ENCODE results near the gene ZNF622. TPM values are rescaled to one million over a fixed set of nuclear protein-coding genes. Genes with fewer than 3 reads are reported as not detected.
"Not testable (repeated sequence)": the region's sequence is repeated elsewhere in the genome, so short reads cannot be mapped to it uniquely, and the experiment has no call there.

ZNF622 gene
- total RNA-seq, 1 donor from 2014 or later, result 32.6 TPM

GRCh38 chr5:16480821-16481538 is 15.4 kb upstream of the ZNF622 start:
- DNase-seq (ENCODE audit: low spot score in 2 of 2) (no peak), FAIRE-seq (no peak)

GRCh38 chr5:16480144-16480543 is 14.5 kb upstream of the ZNF622 start:
- FAIRE-seq (no peak), DNase-seq (ENCODE audit: low spot score in 2 of 2) (no peak)

GRCh38 chr5:16477541-16477940 is 11.9 kb upstream of the ZNF622 start:
- DNase-seq (ENCODE audit: low spot score in 2 of 2) (no peak), FAIRE-seq (no peak)

- DNase-seq (ENCODE audit: low spot score in 2 of 2); FAIRE-seq: not testable (repeated sequence)
Measured at GRCh38 chr5:16476417-16476816, 10.8 kb upstream of the ZNF622 start.

- no peak for FAIRE-seq
- no peak for DNase-seq (ENCODE audit: low spot score in 2 of 2)
Measured at GRCh38 chr5:16471387-16471786, 5.8 kb upstream of the ZNF622 start.

- no peak for FAIRE-seq
- no peak for DNase-seq (ENCODE audit: low spot score in 2 of 2)
Measured at GRCh38 chr5:16467363-16468219, 2.0 kb upstream of the ZNF622 start.

GRCh38 chr5:16464664-16465543 is 696 bp downstream of the ZNF622 start:
- DNase-seq (ENCODE audit: low spot score in 2 of 2), result no peak
- no peak for FAIRE-seq

- FAIRE-seq, result no peak
- DNase-seq (ENCODE audit: low spot score in 2 of 2), result no peak
Measured at GRCh38 chr5:16464231-16464630, 1.4 kb downstream of the ZNF622 start.

- no peak for FAIRE-seq
- no peak for DNase-seq (ENCODE audit: low spot score in 2 of 2)
Measured at GRCh38 chr5:16461782-16462181, 3.8 kb downstream of the ZNF622 start.

- DNase-seq (ENCODE audit: low spot score in 2 of 2) (no peak), FAIRE-seq (no peak)
Measured at GRCh38 chr5:16461026-16461425, 4.6 kb downstream of the ZNF622 start.

- no peak for FAIRE-seq
- DNase-seq (ENCODE audit: low spot score in 2 of 2), result no peak
Measured at GRCh38 chr5:16459451-16459850, 6.1 kb downstream of the ZNF622 start.

- FAIRE-seq (no peak), DNase-seq (ENCODE audit: low spot score in 2 of 2) (no peak)
Measured at GRCh38 chr5:16457853-16458252, 7.7 kb downstream of the ZNF622 start.

- no peak for DNase-seq (ENCODE audit: low spot score in 2 of 2)
- no peak for FAIRE-seq
Measured at GRCh38 chr5:16457451-16457850, 8.1 kb downstream of the ZNF622 start.

GRCh38 chr5:16456103-16456832 is 9.3 kb downstream of the ZNF622 start:
- DNase-seq (ENCODE audit: low spot score in 2 of 2) (peak in 1 of 2 donors; percentile 24), FAIRE-seq (no peak)

GRCh38 chr5:16455668-16456067 is 9.9 kb downstream of the ZNF622 start:
- FAIRE-seq, result no peak
- no peak for DNase-seq (ENCODE audit: low spot score in 2 of 2)

GRCh38 chr5:16454686-16455085 is 10.9 kb downstream of the ZNF622 start:
- no peak for FAIRE-seq

GRCh38 chr5:16453609-16454008 is 12.0 kb downstream of the ZNF622 start:
- DNase-seq (ENCODE audit: low spot score in 2 of 2), result no peak
- FAIRE-seq, result no peak

More at GRCh38 chr5:16454686-16455085, 10.9 kb downstream of the ZNF622 start:
- no peak for DNase-seq (ENCODE audit: low spot score in 2 of 2)

GRCh38 chr5:16450163-16450562 is 15.4 kb downstream of the ZNF622 start:
- FAIRE-seq, result no peak
- DNase-seq (ENCODE audit: low spot score in 2 of 2), result no peak

GRCh38 chr5:16446993-16447392 is 18.6 kb downstream of the ZNF622 start:
- DNase-seq (ENCODE audit: low spot score in 2 of 2), result no peak
- no peak for FAIRE-seq

GRCh38 chr5:16437977-16438376 is 27.6 kb downstream of the ZNF622 start:
- DNase-seq (ENCODE audit: low spot score in 2 of 2) (no peak), FAIRE-seq (no peak)
